Astrocyte (in vitro differentiated cells and primary cell): ENCODE data around the gene PSMB11. TPM values are rescaled to one million over a fixed set of nuclear protein-coding genes. Genes with fewer than 3 reads are reported as not detected.

Experiments used
- DNase-seq: peaks from one replicate; pipeline ENCODE4 v3.0.0-alpha.2; 2010; ENCODE audit warnings: low read depth
- FAIRE-seq: peaks from 2 replicates; lab custom pipeline; 2011; peaks lifted over from hg19 to GRCh38; lab: Jason Lieb, UNC
- H2AFZ ChIP-seq: 2 replicates; pipeline ENCODE4 v1.6.0; 2012; ENCODE audit warnings: low read depth, low read length, inconsistent platforms
- H3K27ac ChIP-seq: 2 replicates; pipeline ENCODE4 v1.5.1; 2011; ENCODE audit warnings: low read depth, low read length, inconsistent platforms
- H3K27me3 ChIP-seq: 2 replicates; pipeline ENCODE4 v1.6.0; 2011; ENCODE audit warnings: low read length, inconsistent platforms; ENCODE audit not compliant: insufficient read depth
- H3K36me3 ChIP-seq: 2 replicates; pipeline ENCODE4 v1.5.1; 2011; ENCODE audit warnings: low read length, inconsistent platforms; ENCODE audit not compliant: insufficient read depth
- H3K4me1 ChIP-seq: 2 replicates; pipeline ENCODE4 v1.5.1; 2011; ENCODE audit warnings: low read length, inconsistent platforms; ENCODE audit not compliant: insufficient read depth
- H3K4me2 ChIP-seq: 2 replicates; pipeline ENCODE4 v1.6.0; 2012; ENCODE audit warnings: low read length, inconsistent platforms
- H3K4me3 ChIP-seq: 2 replicates; pipeline ENCODE4 v1.5.1; 2011; ENCODE audit warnings: low read depth, mild to moderate bottlenecking, low read length, inconsistent platforms; ENCODE audit not compliant: insufficient read depth
- H3K79me2 ChIP-seq: 2 replicates; pipeline ENCODE4 v1.6.0; 2012; ENCODE audit warnings: mild to moderate bottlenecking, low read length, inconsistent platforms; ENCODE audit not compliant: insufficient read depth
- H3K9ac ChIP-seq: 2 replicates; pipeline ENCODE4 v1.6.0; 2012; ENCODE audit warnings: mild to moderate bottlenecking, low read length, inconsistent platforms
- H3K9me3 ChIP-seq: 2 replicates; pipeline ENCODE4 v1.5.1; 2012; ENCODE audit warnings: low read depth, mild to moderate bottlenecking, low read length, inconsistent platforms; ENCODE audit not compliant: insufficient read depth
- H4K20me1 ChIP-seq: 2 replicates; pipeline ENCODE4 v1.6.0; 2012; ENCODE audit warnings: low read length, inconsistent platforms; ENCODE audit not compliant: insufficient read depth
- H3K27ac Mint-ChIP-seq: one replicate; pipeline ENCODE4 v1.8.0; 2021; ENCODE audit warnings: mild to moderate bottlenecking, mixed read lengths; ENCODE audit not compliant: unreplicated experiment
- H3K27me3 Mint-ChIP-seq: one replicate; pipeline ENCODE4 v1.8.0; 2021; ENCODE audit warnings: low read depth, mixed read lengths; ENCODE audit not compliant: unreplicated experiment
- H3K36me3 Mint-ChIP-seq: one replicate; pipeline ENCODE4 v1.8.0; 2021; ENCODE audit warnings: low read depth, mixed read lengths; ENCODE audit not compliant: unreplicated experiment
- H3K4me1 Mint-ChIP-seq: one replicate; pipeline ENCODE4 v1.8.0; 2021; ENCODE audit warnings: low read depth, mixed read lengths; ENCODE audit not compliant: unreplicated experiment
- H3K4me3 Mint-ChIP-seq: one replicate; pipeline ENCODE4 v1.8.0; 2021; ENCODE audit warnings: mild to moderate bottlenecking, moderate library complexity, mixed read lengths; ENCODE audit not compliant: unreplicated experiment
- H3K9me3 Mint-ChIP-seq: one replicate; pipeline ENCODE4 v1.8.0; 2021; ENCODE audit warnings: mild to moderate bottlenecking, mixed read lengths; ENCODE audit not compliant: unreplicated experiment
- CTCF ChIP-seq: IDR thresholded peaks from 2 replicates; pipeline ENCODE4 v1.5.1; 2011; ENCODE audit warnings: low read depth, mild to moderate bottlenecking, inconsistent platforms, low read length, moderate library complexity; ENCODE audit not compliant: insufficient read depth
- EZH2 ChIP-seq: IDR thresholded peaks from 2 replicates; pipeline ENCODE4 v1.6.1; 2012; ENCODE audit warnings: mild to moderate bottlenecking, low read length, inconsistent platforms; ENCODE audit not compliant: insufficient read depth
- total RNA-seq: library from RNA; stranded (reverse); gene quantifications from 2 replicates; pipeline ENCODE4 v1.2.1, GENCODE V29; 2021

The PSMB11 gene
- total RNA-seq, 1 donor from 2014 or later = not detected

GRCh38 chr14:23071921-23072539 is 30.0 kb downstream of the PSMB11 start:
- FAIRE-seq (no peak), DNase-seq (no peak)
- H3K36me3 ChIP-seq = peaks cover 42% of the 10 kb centered on the region
- no peaks in the 10 kb centered on the region for H3K9me3 ChIP-seq
- H3K9ac ChIP-seq = peak overlapping the region; percentile 99
- H3K27ac Mint-ChIP-seq = peak overlapping the region; percentile 92
- peak overlapping the region; percentile 54 for H3K27ac ChIP-seq
- no peak overlapping the region for H2AFZ ChIP-seq
- H3K4me1 ChIP-seq = peaks cover 37% of the 10 kb centered on the region
- no peaks in the 10 kb centered on the region for H3K27me3 Mint-ChIP-seq
- H3K4me1 Mint-ChIP-seq = peaks cover 27% of the 10 kb centered on the region
- H4K20me1 ChIP-seq = peaks cover 54% of the 10 kb centered on the region
- H3K4me2 ChIP-seq = peak overlapping the region; percentile 97
- no peaks in the 10 kb centered on the region for H3K27me3 ChIP-seq
- no peaks in the 10 kb centered on the region for H3K9me3 Mint-ChIP-seq
- peak overlapping the region; percentile 97 for H3K4me3 Mint-ChIP-seq
- TF ChIP-seq CTCF = no peak
- no peak for TF ChIP-seq EZH2
- peak overlapping the region; percentile 98 for H3K4me3 ChIP-seq
- peaks cover 6% of the 10 kb centered on the region for H3K36me3 Mint-ChIP-seq
- peaks cover 78% of the 10 kb centered on the region for H3K79me2 ChIP-seq

GRCh38 chr14:23074906-23075305 is 32.9 kb downstream of the PSMB11 start:
- Mint-ChIP-seq H3K27me3 (no peaks in the 10 kb centered on the region), H3K4me3 (no peak overlapping the region), H3K36me3 (peaks cover 11% of the 10 kb centered on the region), H3K27ac (no peak overlapping the region), H3K9me3 (no peaks in the 10 kb centered on the region), H3K4me1 (peaks cover 38% of the 10 kb centered on the region)
- Histone ChIP-seq H3K79me2 (peaks cover 49% of the 10 kb centered on the region), H3K27ac (no peak overlapping the region), H2AFZ (no peak overlapping the region), H3K9ac (no peak overlapping the region), H3K4me1 (peaks cover 40% of the 10 kb centered on the region), H3K4me3 (no peak overlapping the region), H4K20me1 (peaks cover 25% of the 10 kb centered on the region), H3K9me3 (no peaks in the 10 kb centered on the region), H3K4me2 (no peak overlapping the region), H3K27me3 (no peaks in the 10 kb centered on the region), H3K36me3 (peaks cover 51% of the 10 kb centered on the region)
- TF ChIP-seq CTCF = no peak
- no peak for DNase-seq
- FAIRE-seq = no peak

GRCh38 chr14:23076785-23077408 is 34.9 kb downstream of the PSMB11 start:
- Histone ChIP-seq H3K36me3 (peaks cover 69% of the 10 kb centered on the region), H3K4me2 (no peak overlapping the region), H3K4me1 (peaks cover 38% of the 10 kb centered on the region), H3K27ac (no peak overlapping the region), H4K20me1 (peaks cover 12% of the 10 kb centered on the region), H2AFZ (no peak overlapping the region), H3K4me3 (no peak overlapping the region), H3K9me3 (no peaks in the 10 kb centered on the region), H3K27me3 (no peaks in the 10 kb centered on the region), H3K79me2 (peaks cover 31% of the 10 kb centered on the region), H3K9ac (no peak overlapping the region)
- FAIRE-seq (no peak), DNase-seq (no peak)
- peak; percentile 66 for TF ChIP-seq CTCF
- no peak for TF ChIP-seq EZH2
- H3K4me1 Mint-ChIP-seq = peaks cover 37% of the 10 kb centered on the region
- peaks cover 14% of the 10 kb centered on the region for H3K36me3 Mint-ChIP-seq
- no peaks in the 10 kb centered on the region for H3K27me3 Mint-ChIP-seq
- no peak overlapping the region for H3K27ac Mint-ChIP-seq
- H3K9me3 Mint-ChIP-seq = no peaks in the 10 kb centered on the region
- no peak overlapping the region for H3K4me3 Mint-ChIP-seq
